NCI-H2107 (cell line): ENCODE results near the gene MTIF2.
"Not testable (repeated sequence)": the region's sequence is repeated elsewhere in the genome, so short reads cannot be mapped to it uniquely, and the experiment has no call there.

Experiments used
- DNase-seq: peaks from one replicate; lab custom pipeline; 2025; lab: John Stamatoyannopoulos, UW

Gene MTIF2

GRCh38 chr2:55196526-55196925 lies 72.5 kb downstream of the MTIF2 start:
- DNase-seq: no peak

- not testable (repeated sequence) for DNase-seq
Measured at GRCh38 chr2:55191888-55192287, 77.1 kb downstream of the MTIF2 start.

GRCh38 chr2:55186837-55187236 lies 82.2 kb downstream of the MTIF2 start:
- not testable (repeated sequence) for DNase-seq
